ENCODE results near the gene KLHDC4.

- TF ChIP-seq POLR2A (IDR thresholded peaks at IDR 0.05) = no peak
- TF ChIP-seq CTCF (IDR thresholded peaks at IDR 0.05) = no peak
- no peak for TF ChIP-seq EP300 (IDR thresholded peaks at IDR 0.05)
Measured at GRCh38 chr16:87812200-87812656, 46.4 kb upstream of the KLHDC4 start.
